Mononuclear cell (primary cell): ENCODE measurements around the gene AP4M1. TPM values are rescaled to one million over a fixed set of nuclear protein-coding genes. Genes with fewer than 3 reads are reported as not detected.

Experiments
- H3K27me3 ChIP-seq: 2 replicates; pipeline ENCODE4 v1.6.0; 2011; ENCODE audit warnings: low read length, control low read depth; ENCODE audit not compliant: insufficient read depth
- H3K4me1 ChIP-seq: 2 replicates; pipeline ENCODE4 v1.5.1; 2011; ENCODE audit warnings: mild to moderate bottlenecking, low read length, control low read depth; ENCODE audit not compliant: insufficient read depth
- H3K4me3 ChIP-seq: 2 replicates; pipeline ENCODE4 v1.5.1; 2011; ENCODE audit warnings: mild to moderate bottlenecking, low read length, moderate library complexity
- H3K9me3 ChIP-seq: 2 replicates; pipeline ENCODE4 v1.5.1; 2011; ENCODE audit warnings: low read depth, mild to moderate bottlenecking, control low read depth, low read length
- total RNA-seq: library from RNA; depleted of rRNA; stranded (reverse); fragments of >200 nt; gene quantifications from one replicate; pipeline ENCODE4 v1.2.3, GENCODE V29; 2012

The AP4M1 gene
- total RNA-seq, 1 donor, result 2.8 TPM

DNA sequence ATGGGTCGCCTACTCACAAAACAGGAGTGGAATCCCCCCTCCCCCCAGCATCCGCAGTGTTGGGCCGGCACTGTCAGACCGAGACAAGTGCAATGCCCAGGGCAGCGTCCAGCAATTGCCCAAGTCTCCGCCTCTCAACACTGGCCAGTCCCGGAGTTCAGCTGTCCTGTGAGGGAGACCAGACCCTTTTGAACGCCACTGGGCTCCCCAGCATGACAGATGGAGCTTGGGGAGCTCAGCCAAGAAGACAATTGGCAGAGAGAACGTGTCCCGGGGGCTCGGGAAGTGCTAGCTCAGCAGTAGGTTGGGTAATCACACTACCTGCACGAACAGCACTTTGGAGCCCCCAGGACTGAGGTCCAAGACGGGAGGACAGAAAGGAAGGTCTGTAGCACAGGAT is 7.9 kb upstream of the AP4M1 start:
- Histone ChIP-seq H3K4me3 (no peak overlapping the region), H3K27me3 (no peaks in the 10 kb centered on the region), H3K4me1 (peaks cover 12% of the 10 kb centered on the region), H3K9me3 (no peaks in the 10 kb centered on the region)

GRCh38 chr7:100093925-100094486 is 7.4 kb upstream of the AP4M1 start:
- Histone ChIP-seq H3K27me3 (no peaks in the 10 kb centered on the region), H3K4me3 (no peak overlapping the region), H3K9me3 (no peaks in the 10 kb centered on the region), H3K4me1 (peaks cover 12% of the 10 kb centered on the region)

- Histone ChIP-seq H3K27me3 (no peaks in the 10 kb centered on the region), H3K4me3 (no peak overlapping the region), H3K4me1 (peaks cover 15% of the 10 kb centered on the region), H3K9me3 (no peaks in the 10 kb centered on the region)
Measured at GRCh38 chr7:100095289-100095688, 6.2 kb upstream of the AP4M1 start.

- Histone ChIP-seq H3K4me3 (no peak overlapping the region), H3K27me3 (no peaks in the 10 kb centered on the region), H3K4me1 (peaks cover 15% of the 10 kb centered on the region), H3K9me3 (no peaks in the 10 kb centered on the region)
Measured at GRCh38 chr7:100095704-100096103, 5.7 kb upstream of the AP4M1 start.

DNA sequence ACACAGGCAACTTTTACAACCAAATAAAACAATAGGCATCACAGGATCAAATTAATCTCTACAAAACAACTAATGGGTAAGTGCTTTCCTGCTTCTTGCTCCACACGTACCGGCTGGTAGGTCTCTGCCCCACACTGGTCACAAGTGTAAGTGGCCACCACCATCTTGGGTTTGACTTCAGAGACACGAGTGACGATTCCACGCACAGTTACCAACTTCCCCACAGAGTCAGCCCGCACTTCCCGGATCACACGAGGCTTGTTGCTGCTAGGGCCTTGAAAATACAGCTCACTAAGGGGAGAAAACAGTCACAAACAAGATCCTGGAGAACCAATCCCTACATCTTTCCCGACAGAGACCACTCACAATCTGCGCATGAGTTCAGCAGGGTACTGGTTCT is 2.5 kb upstream of the AP4M1 start:
- H3K27me3 ChIP-seq, result no peaks in the 10 kb centered on the region
- H3K9me3 ChIP-seq, result no peaks in the 10 kb centered on the region

DNA sequence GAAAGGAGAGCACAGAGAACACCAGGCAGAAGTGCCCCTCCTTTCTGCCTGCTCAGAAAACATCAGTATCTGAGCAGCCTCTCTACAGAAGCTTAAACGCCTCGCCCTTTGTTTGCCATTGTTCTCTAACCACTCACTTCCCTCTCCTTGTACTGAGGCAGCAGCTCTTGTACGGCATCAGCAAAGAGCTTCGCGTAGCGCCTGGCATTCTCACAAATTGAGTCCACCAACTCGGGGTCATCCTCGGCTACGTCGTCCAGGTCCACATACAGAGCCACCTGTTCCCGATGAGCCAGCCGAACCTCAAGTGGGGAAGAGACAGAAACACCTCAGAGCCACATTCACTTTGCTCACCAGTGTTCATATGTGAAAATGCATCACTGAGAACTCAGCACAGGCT is 2.0 kb upstream of the AP4M1 start:
- no peak overlapping the region for H3K4me3 ChIP-seq
- H3K27me3 ChIP-seq, result no peaks in the 10 kb centered on the region
- no peaks in the 10 kb centered on the region for H3K9me3 ChIP-seq
- H3K4me1 ChIP-seq, result peaks cover 25% of the 10 kb centered on the region

More for the DNA sequence above, 2.5 kb upstream of the AP4M1 start:
- H3K4me1 ChIP-seq, result peaks cover 25% of the 10 kb centered on the region
- no peak overlapping the region for H3K4me3 ChIP-seq

- H3K4me3 ChIP-seq, result peak overlapping the region; percentile 86
- H3K4me1 ChIP-seq, result peaks cover 25% of the 10 kb centered on the region
- no peaks in the 10 kb centered on the region for H3K27me3 ChIP-seq
- H3K9me3 ChIP-seq, result no peaks in the 10 kb centered on the region
Measured at GRCh38 chr7:100100420-100101015, 925 bp upstream of the AP4M1 start.

DNA sequence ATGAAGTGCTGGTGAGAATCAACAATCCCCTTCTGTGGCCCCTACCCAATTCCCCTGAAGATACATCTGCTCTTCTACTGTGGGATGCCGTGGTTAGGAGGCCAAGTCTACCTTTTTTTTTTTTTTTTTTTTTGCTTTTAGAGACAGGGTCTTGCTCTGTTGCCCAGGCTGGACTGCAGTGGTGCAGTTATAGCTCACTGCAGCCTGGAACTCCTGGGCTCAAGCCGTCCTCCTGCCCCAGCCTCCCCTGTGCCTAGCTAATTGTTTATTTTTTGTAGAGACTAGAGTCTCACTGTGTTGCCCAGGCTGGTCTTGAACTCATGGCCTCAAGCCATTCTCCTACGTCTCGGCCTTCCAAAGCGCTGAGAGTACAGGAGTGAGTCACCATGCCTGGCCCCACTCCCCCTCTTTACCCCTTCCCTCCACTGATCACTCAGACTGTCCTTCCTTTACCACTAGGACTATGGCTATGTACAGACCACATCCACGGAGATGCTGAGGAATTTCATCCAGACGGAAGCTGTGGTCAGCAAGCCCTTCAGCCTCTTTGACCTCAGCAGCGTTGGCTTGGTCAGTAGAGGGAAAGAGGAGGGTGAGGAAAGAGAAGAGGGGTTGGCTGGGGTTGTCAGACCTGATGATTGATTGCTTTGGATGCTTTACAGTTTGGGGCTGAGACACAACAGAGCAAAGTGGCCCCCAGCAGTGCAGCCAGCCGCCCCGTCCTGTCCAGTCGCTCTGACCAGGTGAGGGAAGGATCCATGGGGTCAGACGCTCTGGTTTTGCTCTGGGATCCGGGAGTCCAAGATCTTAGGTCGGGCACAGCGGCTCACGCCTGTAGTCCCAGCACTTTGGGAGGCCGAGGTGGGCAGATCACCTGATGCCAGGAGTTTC is 1.8 kb downstream of the AP4M1 start:
- H3K27me3 ChIP-seq, result no peaks in the 10 kb centered on the region
- no peaks in the 10 kb centered on the region for H3K9me3 ChIP-seq
- H3K4me3 ChIP-seq, result no peak overlapping the region
- H3K4me1 ChIP-seq, result peaks cover 25% of the 10 kb centered on the region

- H3K27me3 ChIP-seq, result no peaks in the 10 kb centered on the region
- peaks cover 10% of the 10 kb centered on the region for H3K4me1 ChIP-seq
- no peaks in the 10 kb centered on the region for H3K9me3 ChIP-seq
- H3K4me3 ChIP-seq, result no peak overlapping the region
Measured at GRCh38 chr7:100105534-100105933, 4.1 kb downstream of the AP4M1 start.

- no peaks in the 10 kb centered on the region for H3K27me3 ChIP-seq
- no peak overlapping the region for H3K4me3 ChIP-seq
- H3K9me3 ChIP-seq, result no peaks in the 10 kb centered on the region
- peaks cover 10% of the 10 kb centered on the region for H3K4me1 ChIP-seq
Measured at GRCh38 chr7:100106633-100107032, 5.2 kb downstream of the AP4M1 start.

- H3K9me3 ChIP-seq, result no peaks in the 10 kb centered on the region
- peaks cover 5% of the 10 kb centered on the region for H3K4me1 ChIP-seq
- no peak overlapping the region for H3K4me3 ChIP-seq
- no peaks in the 10 kb centered on the region for H3K27me3 ChIP-seq
Measured at GRCh38 chr7:100107125-100107737, 5.8 kb downstream of the AP4M1 start.

GRCh38 chr7:100107890-100108289 is 6.4 kb downstream of the AP4M1 start:
- no peak overlapping the region for H3K4me3 ChIP-seq
- H3K4me1 ChIP-seq, result no peaks in the 10 kb centered on the region
- no peaks in the 10 kb centered on the region for H3K9me3 ChIP-seq
- H3K27me3 ChIP-seq, result no peaks in the 10 kb centered on the region

DNA sequence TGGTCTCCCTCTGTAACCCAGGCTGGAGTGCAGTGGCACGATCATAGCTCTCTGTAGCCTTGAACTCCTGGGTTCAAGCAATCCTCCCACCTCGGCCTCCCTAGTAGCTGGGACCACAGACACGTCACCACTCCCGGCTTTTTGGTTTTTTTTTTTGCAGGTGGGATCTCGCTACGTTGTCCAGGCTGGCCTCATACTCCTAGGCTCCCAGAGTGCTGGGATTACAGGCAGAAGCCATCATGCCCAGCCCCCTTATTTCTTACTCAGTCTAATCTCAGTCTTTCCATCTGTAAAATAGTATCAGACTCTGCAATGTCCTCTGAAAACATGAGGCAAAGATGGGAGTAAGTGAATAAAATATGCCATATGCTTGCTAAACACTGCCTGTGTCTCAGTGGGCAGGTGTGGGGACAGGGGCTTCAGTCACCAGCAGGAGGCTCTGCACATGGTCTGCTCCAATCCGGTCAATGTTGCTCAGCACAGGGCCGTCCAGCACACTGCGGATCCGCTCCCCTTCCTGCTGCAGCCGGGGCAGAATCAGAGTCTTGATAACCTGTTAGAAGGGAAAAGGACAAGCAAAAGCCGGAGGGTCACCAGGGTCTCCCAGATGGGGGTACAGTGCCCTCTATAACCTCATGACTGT is 8.2 kb downstream of the AP4M1 start:
- no peaks in the 10 kb centered on the region for H3K4me1 ChIP-seq
- no peaks in the 10 kb centered on the region for H3K27me3 ChIP-seq
- no peaks in the 10 kb centered on the region for H3K9me3 ChIP-seq
- no peak overlapping the region for H3K4me3 ChIP-seq

DNA sequence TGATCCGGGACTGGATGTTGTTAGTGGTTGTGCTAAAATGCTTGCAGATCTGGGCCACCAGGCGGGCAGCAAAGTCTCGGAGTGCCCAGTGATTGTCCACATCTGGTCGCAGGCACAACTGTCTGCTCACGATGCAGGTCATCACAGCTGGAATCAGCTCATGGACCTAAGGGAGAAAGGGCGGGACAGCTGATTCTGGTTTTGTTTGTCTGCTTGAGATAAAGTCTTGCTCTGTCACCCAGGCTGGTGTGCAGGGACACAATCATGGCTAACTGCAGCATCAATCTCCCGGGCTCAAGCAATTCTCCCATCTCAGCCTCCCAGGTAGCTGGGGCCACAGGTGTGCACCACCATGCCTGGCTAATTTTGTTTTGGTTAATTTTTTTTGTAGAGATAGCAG is 9.7 kb downstream of the AP4M1 start:
- Histone ChIP-seq H3K9me3 (no peaks in the 10 kb centered on the region), H3K4me3 (no peak overlapping the region), H3K27me3 (no peaks in the 10 kb centered on the region), H3K4me1 (no peaks in the 10 kb centered on the region)

DNA sequence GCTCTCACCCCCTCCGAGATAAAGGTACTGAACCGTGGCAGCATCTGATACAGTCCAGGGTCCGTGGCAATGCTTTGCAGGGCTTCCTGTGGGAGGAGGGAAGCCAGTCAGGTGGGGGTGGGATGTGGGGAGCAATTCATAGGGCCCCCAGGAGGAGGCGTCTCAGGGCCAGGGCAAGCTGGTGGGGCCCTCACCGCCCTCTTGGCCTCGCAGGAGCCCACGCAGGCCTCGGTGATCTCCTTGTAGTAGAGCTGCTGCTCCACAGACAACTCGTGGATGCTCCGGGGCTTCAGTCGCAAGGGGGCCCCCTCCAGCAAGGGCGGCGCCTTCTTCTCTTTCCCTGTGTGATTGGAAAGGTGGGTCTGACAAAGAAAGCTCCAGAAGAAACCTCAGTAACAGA is 10.5 kb downstream of the AP4M1 start:
- no peaks in the 10 kb centered on the region for H3K9me3 ChIP-seq
- H3K4me3 ChIP-seq, result no peak overlapping the region
- no peaks in the 10 kb centered on the region for H3K27me3 ChIP-seq
- H3K4me1 ChIP-seq, result no peaks in the 10 kb centered on the region
